GM19099 (cell line): ENCODE data around the gene MT1B.

Experiments
- POLR2A ChIP-seq: IDR thresholded peaks from 3 replicates; pipeline ENCODE4 v1.6.1; 2011; ENCODE audit warnings: low read depth; ENCODE audit not compliant: insufficient read length; ENCODE audit errors: extremely low read depth

Gene MT1B

DNA sequence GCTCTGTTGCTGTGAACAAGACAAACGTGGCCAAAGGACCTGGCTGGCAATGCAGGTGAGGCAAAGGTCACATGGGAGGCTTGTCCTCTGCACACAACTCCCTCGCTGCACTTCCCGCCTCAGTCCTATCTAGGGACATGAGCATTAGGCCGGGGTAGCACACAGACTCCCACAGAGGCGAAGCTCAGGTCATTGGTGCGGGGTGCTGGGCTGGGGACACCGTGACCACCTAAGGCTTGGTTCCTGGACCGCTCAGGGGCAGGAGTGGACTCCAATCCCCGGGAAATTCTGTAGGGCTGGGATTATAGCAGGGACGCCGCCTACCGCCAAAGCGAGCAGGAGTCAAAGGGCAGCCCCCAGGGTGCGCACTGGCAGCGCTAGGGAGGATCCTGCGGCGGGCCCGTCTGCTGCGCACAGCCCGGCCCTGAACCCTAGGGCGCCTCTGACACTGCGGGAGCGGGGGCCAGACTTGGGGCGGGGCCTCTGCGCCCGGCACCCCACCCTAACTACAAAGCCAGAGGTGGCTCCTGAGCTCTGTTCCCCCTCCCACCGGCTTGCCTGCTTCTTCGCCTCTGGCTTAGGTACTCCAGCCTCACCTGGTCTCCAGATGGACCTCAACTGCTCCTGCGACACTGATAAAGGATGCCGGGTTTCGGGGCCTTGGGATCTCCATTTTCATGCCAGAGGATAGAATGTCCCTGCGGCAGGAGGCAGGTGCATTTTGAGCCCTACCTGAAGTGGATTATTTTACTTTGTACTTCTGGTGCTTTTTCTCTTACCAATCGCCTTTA, 3.9 kb upstream of the MT1B start:
- no peak for TF ChIP-seq POLR2A

DNA sequence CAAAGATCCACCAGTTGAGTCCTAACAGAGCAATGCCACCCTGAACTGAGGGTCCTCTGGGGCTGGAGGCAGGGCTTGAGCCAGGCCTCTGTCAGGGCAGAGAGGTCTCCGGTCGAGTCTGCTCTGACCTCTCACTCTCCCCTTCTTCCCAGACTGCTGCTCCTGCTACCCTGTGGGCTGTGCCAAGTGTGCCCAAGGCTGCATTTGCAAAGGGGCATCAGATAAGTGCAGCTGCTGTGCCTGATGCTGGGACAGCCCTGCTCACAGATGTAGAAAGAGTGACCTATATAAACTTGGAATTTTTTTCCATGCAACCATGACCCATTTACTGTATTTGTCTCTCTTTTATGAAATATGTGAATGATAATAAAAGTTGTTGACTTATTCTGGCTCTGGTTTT, 2.4 kb upstream of the MT1B start:
- TF ChIP-seq POLR2A = no peak

DNA sequence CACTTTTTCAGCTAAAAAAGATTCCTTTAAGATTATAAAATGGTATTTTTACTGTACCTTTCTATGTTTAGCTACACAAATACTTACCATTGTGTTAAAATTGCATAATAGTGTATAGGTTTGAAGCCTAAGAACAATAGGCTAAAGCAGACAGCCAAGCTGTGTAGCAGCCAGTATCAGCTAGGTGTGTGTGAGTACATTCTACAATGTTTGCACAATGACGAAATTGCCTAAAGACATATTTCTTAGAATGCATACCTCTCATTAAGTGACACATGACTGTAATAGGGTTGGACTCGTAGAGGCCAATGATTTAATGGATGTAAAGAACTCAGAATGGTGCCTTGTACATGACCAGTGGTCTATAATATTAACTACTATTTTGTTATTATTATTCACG, 1.9 kb upstream of the MT1B start:
- no peak for TF ChIP-seq POLR2A

DNA sequence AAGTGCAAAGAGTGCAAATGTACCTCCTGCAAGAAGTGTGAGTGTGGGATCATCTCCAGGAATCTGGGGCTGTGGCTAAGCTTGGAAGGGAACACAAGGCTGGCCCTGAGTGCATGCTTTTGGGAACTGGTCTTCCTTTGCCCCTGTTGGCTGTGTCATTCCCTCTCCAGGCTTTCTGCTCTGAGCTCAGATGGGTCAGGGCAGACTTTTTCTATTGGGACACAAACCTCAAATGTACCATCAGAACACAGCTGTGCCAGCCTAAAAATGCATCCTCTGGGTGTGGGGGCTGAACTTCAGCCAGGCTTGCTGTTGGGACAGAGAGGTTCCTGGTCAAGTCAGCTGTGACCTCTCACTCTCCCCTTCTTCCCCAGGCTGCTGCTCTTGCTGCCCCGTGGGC, 914 bp downstream of the MT1B start:
- TF ChIP-seq POLR2A = no peak

DNA sequence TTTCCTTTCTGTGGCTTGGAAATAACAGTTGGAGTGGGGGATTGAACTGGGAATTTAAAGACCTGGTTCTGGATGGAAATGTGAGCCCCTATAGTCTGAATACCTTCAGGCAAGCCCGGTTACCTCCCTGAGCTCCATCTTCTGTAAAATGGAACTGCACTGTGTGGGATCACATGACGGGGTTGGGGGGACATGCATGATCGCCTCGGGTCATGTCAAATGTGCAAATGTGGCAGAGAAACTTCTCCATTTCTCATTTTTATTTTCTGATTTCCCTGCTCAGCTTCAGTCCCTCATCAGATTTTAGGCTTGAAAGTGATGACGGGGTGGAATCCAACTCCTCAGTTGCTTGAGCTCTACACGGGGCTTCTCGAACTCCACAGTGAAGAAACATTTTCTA, 1.5 kb downstream of the MT1B start:
- TF ChIP-seq POLR2A = no peak

DNA sequence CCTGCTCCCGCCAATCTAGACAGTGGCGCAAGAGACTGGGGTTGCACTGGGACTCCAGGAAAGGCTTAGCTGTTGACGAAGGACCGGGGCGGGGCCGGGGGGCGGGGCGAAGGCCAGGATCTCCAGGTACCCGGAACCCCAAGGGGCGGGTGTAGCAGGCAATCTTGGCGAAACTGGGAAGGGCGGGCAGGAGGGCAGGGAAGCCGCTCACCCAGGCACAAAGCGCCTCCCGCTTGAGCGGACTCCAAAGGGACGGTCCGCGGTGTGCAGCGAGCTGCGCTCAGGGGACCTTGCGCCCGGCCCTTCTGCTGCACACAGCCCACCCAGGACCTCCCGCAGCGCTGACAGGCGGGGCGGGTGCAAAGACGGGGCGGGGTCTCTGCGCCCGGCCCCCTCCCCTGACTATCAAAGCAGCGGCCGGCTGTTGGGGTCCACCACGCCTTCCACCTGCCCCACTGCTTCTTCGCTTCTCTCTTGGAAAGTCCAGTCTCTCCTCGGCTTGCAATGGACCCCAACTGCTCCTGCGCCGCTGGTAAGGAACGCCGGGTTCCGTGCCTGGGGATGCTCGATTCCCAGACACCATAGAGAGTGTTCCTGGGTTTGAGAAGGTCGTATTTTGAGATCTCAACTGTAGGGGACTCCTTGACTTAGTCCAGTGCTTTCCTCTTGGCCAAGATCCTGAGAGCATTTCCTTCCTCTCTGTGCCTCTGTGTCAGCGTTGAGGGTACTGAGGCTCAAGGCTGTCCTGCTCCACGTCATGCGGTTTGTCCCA, 6.1 kb downstream of the MT1B start, which contains the start of gene MT1F:
Gene MT1F, plus strand, starts transcription at position 405 of the 772 bp plus-strand sequence. Its CDS starts 100 bp downstream, at position 505.
- TF ChIP-seq POLR2A = no peak

DNA sequence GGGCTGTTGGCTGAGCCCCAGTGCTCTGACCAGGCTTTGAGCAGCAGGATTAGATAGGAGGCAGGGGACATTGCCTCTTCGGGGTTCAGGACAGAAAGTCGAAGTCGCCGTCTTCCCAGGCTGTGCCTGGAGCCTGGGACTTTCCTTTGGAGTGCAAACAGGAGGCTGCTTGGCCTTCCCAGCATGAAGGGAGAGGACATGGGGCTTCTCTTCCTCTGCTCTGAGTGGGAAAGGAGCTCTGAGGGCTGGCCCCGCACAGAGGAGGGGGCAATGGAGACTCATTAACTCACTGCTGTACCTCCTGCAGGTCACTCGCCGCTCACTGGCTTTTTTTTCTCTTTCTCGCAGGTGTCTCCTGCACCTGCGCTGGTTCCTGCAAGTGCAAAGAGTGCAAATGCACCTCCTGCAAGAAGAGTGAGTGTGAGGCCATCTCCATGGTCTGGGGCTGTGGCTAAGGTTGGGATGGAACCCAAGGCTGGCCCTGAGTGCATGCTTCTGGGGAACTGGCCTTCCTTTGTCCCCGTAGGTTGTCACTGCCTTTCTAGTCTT, 6.7 kb downstream of the MT1B start:
- TF ChIP-seq POLR2A = no peak

DNA sequence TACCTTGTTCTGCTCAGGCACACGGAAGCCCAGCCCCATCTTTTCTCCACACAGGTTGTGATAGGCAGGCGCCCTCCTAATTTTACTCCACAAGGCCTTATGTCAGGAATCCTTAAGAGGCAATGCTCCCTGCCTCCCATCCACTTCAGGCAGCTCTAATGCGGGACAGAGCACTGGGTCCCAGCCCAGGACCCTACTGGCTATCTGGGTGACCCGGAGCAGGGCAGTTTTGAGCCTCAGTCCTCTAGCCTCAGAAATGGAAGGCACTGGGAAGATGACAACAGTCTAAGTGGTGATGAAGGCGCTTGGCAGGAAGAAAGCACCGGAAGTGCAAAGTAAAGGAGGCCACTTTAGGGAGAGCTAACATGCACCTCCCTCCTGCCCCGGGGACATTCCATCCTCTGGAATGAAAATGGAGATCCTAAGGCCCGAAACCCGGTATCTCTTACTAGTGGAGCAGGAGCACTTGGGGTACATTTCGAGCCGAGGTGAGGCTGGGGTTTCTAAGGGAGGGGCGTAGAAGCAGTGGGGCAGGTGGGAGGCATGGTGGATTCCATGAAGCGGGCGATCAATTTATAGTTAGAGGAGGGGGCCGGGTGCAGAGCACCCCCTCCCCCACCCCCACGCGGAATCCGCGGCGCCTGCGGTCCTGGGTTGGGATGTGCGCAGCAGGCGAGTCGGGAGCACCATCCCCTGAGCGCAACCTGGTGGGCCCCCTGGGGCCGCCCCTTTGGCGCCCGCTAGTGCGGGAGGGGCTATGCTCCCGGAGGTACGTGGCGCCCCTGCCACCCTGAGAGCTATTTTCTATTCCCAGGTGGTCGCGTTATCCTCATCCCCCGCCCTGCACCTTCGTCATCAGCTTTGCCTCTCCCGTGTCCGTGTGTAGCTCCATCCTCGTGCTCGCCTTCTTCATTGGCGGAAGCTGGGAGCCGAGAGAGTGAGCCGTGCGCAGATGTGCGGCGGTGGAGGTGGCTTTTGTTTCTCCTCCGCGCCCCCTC, 11.0 kb downstream of the MT1B start:
- TF ChIP-seq POLR2A = no peak

DNA sequence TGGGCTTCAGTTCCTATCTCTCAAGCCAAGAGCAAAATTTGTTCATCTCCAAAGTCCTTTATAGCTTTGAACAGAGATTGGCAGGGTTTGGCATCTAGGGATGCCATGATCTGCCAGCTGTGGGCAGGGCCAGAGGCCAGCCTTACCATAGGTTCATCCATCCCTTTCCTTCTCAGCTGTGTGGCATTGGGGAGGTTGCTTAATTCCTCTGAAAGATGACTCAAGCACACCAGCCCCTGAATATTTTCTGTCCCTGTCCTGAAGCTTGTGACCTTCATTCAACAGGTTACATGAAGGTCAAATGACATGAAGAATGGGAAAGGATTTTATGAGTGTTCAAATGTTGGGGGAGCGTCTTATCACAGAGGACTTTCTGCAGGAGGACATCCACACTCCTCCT, 12.8 kb downstream of the MT1B start:
- no peak for TF ChIP-seq POLR2A

DNA sequence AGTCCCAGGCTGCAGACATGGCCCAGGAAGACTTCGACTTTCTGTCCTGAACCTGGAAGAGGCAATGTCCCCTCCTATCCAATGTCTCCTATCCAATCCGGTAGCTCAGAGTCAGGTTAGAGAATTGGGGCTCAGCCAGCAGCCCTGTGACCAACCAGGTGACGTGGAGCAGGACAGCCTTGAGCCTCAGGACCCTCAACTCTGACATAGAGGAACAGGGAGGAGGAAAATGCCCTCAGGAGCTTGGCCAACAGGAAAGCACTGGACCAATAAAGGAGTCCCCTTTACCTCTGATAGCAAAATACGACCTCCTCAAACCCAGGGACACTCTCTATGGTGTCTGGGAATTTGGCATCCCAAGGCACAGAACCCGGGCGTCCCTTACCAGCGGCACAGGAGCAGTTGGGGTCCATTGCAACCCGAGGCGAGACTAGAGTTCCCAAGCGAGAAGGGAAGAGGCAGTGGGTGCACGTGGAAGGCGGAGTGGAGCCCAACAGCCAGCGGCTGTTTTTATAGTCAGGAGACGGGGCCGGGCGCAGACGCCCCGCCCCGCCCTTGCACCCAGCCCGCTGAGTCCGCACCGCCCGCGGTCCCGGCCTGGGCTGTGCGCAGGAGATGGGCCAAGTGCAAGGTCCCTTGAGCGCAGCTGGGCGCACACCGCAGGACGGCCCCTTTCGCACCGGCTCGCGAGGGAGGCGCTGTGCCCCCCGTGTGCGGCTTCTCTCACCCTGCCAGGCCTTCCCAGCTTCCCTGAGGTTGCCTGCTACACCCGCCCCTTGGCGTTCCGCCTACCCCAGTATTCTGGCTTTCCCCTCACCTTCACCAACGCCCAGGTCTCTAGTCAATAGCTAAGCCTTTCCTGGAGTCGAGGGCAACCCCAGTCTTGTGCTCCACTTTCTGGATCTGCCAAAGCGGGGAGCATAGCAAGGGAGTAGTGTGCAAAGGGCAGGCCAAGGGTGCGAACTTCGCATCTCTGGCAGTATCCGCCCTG, 16.2 kb downstream of the MT1B start, which contains the start of gene MT1G:
Gene MT1G, minus strand, starts transcription at position 485 of the 991 bp plus-strand sequence. Its CDS starts 72 bp downstream, at position 413.
- no peak for TF ChIP-seq POLR2A

DNA sequence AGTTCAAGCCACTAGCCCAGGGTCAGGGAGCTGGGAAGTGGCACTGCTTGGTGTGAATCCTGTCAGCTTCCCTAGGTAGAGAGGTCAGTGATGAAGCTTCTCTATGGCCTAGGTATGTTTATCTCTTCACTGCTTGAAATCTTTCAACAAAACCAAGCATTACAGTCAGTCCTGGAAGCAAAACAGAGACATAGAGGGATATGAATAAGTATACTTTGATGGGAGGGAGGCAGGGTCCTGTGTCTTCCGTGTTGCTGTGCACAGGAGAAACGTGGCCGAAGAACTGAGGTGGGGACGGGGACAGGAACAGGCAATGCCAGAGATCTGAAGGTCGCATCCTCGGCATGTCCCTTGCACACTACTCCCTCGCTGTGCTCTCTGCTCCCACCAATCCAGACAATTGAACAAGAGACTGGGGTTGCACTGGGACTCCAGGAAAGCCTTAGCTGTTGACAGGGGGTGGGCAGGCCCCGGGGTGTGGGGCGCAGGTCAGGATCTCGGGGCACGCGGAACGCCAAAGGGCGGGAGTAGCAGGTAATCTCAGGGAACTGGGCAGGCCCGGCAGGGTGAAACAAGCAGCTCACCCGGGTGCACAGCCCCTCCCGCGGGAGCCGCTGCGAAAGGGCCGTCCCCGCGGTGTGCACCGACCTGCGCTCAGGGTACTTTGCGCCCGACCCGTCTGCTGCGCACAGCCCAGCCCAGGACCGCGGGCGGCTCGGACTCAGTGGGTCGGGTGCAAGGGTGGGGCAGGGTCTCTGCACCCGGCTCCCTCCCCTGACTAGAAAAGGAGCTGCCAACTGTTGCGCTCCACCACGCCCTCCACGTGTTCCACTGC, 17.5 kb downstream of the MT1B start, which contains the start of gene MT1H:
Gene MT1H, plus strand, starts transcription at position 810 of the 835 bp plus-strand sequence. CDS start 71 bp downstream, outside the sequence.
- TF ChIP-seq POLR2A = no peak

DNA sequence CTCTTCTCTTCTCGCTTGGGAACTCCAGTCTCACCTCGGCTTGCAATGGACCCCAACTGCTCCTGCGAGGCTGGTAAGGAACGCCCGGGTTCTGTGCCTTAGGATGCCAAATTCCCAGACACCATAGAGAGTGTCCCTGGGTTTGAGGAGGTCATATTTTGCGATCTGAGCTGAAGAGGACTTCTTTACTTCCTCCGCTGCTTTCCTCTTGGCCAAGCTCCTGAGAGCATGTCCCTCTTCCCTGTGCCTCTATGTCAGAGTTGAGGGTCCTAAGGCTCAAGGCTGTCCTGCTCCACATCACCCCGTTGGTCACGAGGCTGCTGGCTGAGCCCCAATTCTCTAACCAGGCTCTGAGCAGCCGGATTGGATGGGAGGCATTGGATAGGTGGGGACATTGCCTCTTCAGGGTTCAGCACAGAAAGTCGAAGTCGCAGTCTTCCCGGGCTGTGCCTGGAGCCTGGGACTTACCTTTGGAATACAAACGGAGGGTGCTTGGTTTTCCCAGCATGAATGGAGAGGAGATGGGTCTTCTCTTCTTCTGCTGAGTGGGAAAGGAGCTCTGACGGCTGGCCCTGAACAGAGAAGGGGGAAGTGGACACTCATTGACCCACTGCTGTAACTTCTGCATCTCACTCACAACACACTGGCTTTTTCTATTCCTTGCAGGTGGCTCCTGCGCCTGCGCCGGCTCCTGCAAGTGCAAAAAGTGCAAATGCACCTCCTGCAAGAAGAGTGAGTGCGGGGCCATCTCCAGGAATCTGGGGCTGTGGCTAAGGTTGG, 18.3 kb downstream of the MT1B start:
- TF ChIP-seq POLR2A = no peak

DNA sequence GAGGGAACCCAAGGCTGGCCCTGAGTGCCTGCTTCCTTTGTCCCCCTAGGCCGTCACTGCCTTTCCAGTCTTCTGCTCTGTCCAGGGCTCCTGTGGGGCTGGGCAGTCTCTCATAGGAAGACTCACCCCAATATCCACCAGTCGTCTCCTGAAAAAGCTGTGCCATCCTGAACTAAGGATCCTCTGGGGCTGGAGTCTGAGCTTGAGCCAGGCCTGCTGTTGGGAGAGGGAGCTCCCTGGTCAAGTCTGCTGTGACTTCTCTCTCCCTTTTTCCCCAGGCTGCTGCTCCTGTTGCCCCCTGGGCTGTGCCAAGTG, 18.9 kb downstream of the MT1B start:
- TF ChIP-seq POLR2A = no peak
